Hepatocyte (in vitro differentiated cells): ENCODE measurements around the gene C11orf54.

Source experiments
- CTCF ChIP-seq: fragments of 200-600 bp; sonication (generic); IDR thresholded peaks from 2 replicates; pipeline ENCODE4 v1.5.1; 2016; ENCODE audit warnings: antibody characterized with exemption, mild to moderate bottlenecking; ENCODE audit not compliant: poor library complexity
- EZH2 ChIP-seq: fragments of 200-600 bp; sonication (generic); IDR thresholded peaks from 2 replicates; pipeline ENCODE4 v1.6.1; 2016; ENCODE audit warnings: antibody characterized with exemption, mild to moderate bottlenecking, borderline replicate concordance

- TF ChIP-seq CTCF (no peak), EZH2 (no peak)
Measured at GRCh38 chr11:93720522-93720921, 20.9 kb upstream of the C11orf54 start.
